ENCODE measurements around the gene BIN1. TPM values are rescaled to one million over a fixed set of nuclear protein-coding genes. Genes with fewer than 3 reads are reported as not detected.
A peak's percentile ranks its signal among the peaks of the same experiment; 100 is the strongest.

BIN1 gene
- total and polyA plus RNA-seq, 2 of the 4 experiments (the other 2 are of a cell fraction): 18.1 to 25.7 TPM

- Histone ChIP-seq H3K4ac (ENCODE audit: low read depth, low read length) (peak overlapping the region; percentile 32; the same call in 1 of the 2 replicates), H3K4me2 (ENCODE audit: low read depth, low read length) (no peak overlapping the region), H3K23ac (ENCODE audit: low read depth, low read length) (no peak overlapping the region), H2AK9ac (replicated peaks; ENCODE audit: low read depth, low read length, poor library complexity) (peak overlapping the region; percentile 51), H3K9ac (ENCODE audit: low read depth, low read length) (no peak overlapping the region), H4K20me1 (ENCODE audit: insufficient read depth, low read length) (peaks cover 52% of the 10 kb centered on the region; the same call in 1 of the 2 replicates), H3K4me1 (ENCODE audit: control insufficient read depth, insufficient read depth, low read length) (peaks cover 34% of the 10 kb centered on the region), H3K27ac (ENCODE audit: insufficient read depth, low read length) (no peak overlapping the region), H3K14ac (replicated peaks; ENCODE audit: low read depth, low read length) (no peak overlapping the region), H3K27me3 (ENCODE audit: control insufficient read depth, insufficient read depth, low read length) (no peaks in the 10 kb centered on the region), H3K9me3 (ENCODE audit: control insufficient read depth, insufficient read depth, low read length) (no peaks in the 10 kb centered on the region), H4K5ac (ENCODE audit: low read depth, low read length) (no peak overlapping the region), H3K36me3 (ENCODE audit: control insufficient read depth, insufficient read depth, low read length) (peaks cover 2% of the 10 kb centered on the region; the same call in 1 of the 2 replicates), H3K4me3 (ENCODE audit: insufficient read depth, low read depth, low read length) (no peak overlapping the region), H3K79me1 (ENCODE audit: low read depth in 1 of 2, low read length in 2 of 2) (peaks cover 17 to 64% of the 10 kb centered on the region in 2 experiments; a peak in 3 of 4 replicates), H3K56ac (ENCODE audit: extremely low read depth, insufficient read depth, low read length) (no peak overlapping the region), H3K18ac (ENCODE audit: low read depth, low read length) (no peak overlapping the region), H2BK120ac (ENCODE audit: low read depth, low read length) (no peak overlapping the region), H4K8ac (ENCODE audit: low read depth in 2 of 2, low read length in 2 of 2) (no peak overlapping the region), H2AK5ac (ENCODE audit: low read depth, low read length) (no peak overlapping the region; the same call in 1 of the 2 replicates), H3K9me1 (ENCODE audit: insufficient read depth, low read length) (peaks cover 15% of the 10 kb centered on the region; the same call in 1 of the 2 replicates), H2BK5ac (ENCODE audit: low read depth, low read length, poor library complexity, severe bottlenecking) (no peak overlapping the region), H2BK15ac (ENCODE audit: low read depth, low read length) (no peak overlapping the region), H4K91ac (ENCODE audit: insufficient read depth, low read depth, low read length) (peak overlapping the region; percentile 59; the same call in 1 of the 2 replicates), H2AFZ (replicated peaks; ENCODE audit: low read length, poor library complexity) (no peak overlapping the region), H2BK20ac (ENCODE audit: low read depth, low read length) (no peak overlapping the region)
- no TSS peak for BruUV-seq (replicated peaks)
- no peak for DNase-seq
- POLR2A ChIA-PET (ENCODE audit: unreplicated experiment): no interaction called here
- dilution Hi-C loops (cut with HindIII; ENCODE audit: low sequenced_read_pairs, unreplicated experiment): no loop called here
- CTCF ChIA-PET: interaction anchor here (1.3 kb wide), 1 partner anchor 28 kb away, joined by 3 read pairs; the partner anchor contains the start of gene BIN1
- no peak for ATAC-seq (ENCODE audit: low read depth)
- in situ Hi-C loops (cut with MboI; ENCODE audit: low sequenced_read_pairs): no loop called here
- TF ChIP-seq ELK1 (IDR thresholded peaks at IDR 0.05; ENCODE audit: borderline replicate concordance, low read depth, low read length) (no peak), RAD21 (IDR thresholded peaks at IDR 0.05; ENCODE audit: low read length) (no peak), POLR2A (IDR thresholded peaks at IDR 0.05; ENCODE audit: low read depth, low read length) (no peak), USF2 (IDR thresholded peaks at IDR 0.05; ENCODE audit: low read depth, low read length) (no peak), NFE2L2 (IDR thresholded peaks at IDR 0.05; ENCODE audit: low read depth, low read length) (no peak), SMC3 (IDR thresholded peaks at IDR 0.05; ENCODE audit: low read depth, low read length) (no peak), CHD1 (IDR thresholded peaks at IDR 0.05; ENCODE audit: low read depth, low read length) (no peak), FOS (IDR thresholded peaks at IDR 0.05; ENCODE audit: low read depth, low read length) (no peak), RFX5 (IDR thresholded peaks at IDR 0.05; ENCODE audit: low read depth, low read length) (no peak), CTCF (conservative IDR thresholded peaks at IDR 0.05; ENCODE audit: low read depth, low read length) (no peak), RCOR1 (IDR thresholded peaks at IDR 0.05; ENCODE audit: insufficient replicate concordance, low read length) (no peak), MAFK (IDR thresholded peaks at IDR 0.05; ENCODE audit: low read depth, low read length) (no peak), CEBPB (IDR thresholded peaks at IDR 0.05; ENCODE audit: low read depth, low read length) (no peak)
- WGBS, 2 experiments (ENCODE audit: extremely low coverage in 2 of 2, insufficient read length in 1 of 2): 63% methylated on average over 2 of the region's 5 CpGs; no CpG with 5 or more reads in 1 of the 2 experiments
- intact Hi-C loops (cut with micrococcal nuclease): no loop called here
These were observed 28.2 kb downstream of the BIN1 start for GRCh38 chr2:127078666-127079270.

Measured in IMR-90 (cell line).